ENCODE data around the gene BSN.

The BSN gene

DNA sequence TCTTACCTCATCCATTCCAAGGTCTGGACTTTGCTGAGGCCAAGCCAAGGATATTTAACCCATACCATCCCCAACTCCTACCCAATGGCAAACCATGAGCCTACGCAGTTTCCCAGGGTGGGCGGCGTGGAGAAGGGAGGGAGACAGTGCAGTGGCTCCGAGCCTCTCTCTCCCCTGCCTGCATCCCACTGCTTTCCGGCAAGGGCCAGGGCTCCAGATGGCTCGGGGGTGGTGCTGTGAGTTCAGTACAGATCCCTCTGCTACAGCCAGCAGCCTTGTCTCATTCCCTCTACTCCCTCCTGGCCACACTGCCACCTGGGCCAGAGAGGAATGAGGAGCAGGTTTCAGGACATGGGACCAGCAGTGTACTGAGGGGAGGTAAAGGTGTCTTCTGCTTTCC is 75.6 kb downstream of the BSN start:
- peaks cover 15% of the 10 kb centered on the region for H3K9me3 Mint-ChIP-seq
- TF ChIP-seq, protein P1, sequence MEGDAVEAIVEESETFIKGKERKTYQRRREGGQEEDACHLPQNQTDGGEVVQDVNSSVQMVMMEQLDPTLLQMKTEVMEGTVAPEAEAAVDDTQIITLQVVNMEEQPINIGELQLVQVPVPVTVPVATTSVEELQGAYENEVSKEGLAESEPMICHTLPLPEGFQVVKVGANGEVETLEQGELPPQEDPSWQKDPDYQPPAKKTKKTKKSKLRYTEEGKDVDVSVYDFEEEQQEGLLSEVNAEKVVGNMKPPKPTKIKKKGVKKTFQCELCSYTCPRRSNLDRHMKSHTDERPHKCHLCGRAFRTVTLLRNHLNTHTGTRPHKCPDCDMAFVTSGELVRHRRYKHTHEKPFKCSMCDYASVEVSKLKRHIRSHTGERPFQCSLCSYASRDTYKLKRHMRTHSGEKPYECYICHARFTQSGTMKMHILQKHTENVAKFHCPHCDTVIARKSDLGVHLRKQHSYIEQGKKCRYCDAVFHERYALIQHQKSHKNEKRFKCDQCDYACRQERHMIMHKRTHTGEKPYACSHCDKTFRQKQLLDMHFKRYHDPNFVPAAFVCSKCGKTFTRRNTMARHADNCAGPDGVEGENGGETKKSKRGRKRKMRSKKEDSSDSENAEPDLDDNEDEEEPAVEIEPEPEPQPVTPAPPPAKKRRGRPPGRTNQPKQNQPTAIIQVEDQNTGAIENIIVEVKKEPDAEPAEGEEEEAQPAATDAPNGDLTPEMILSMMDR (IDR thresholded peaks at IDR 0.05; ENCODE audit: unreplicated experiment in 3 of 3) = no peak
- H3K27ac Mint-ChIP-seq = no peak overlapping the region
- no peak overlapping the region for H3K4me3 Mint-ChIP-seq
- no peaks in the 10 kb centered on the region for H3K36me3 Mint-ChIP-seq (ENCODE audit: low read depth)
- peaks cover 6% of the 10 kb centered on the region for H3K27me3 Mint-ChIP-seq (ENCODE audit: low read depth)
- no peaks in the 10 kb centered on the region for H3K4me1 Mint-ChIP-seq

DNA sequence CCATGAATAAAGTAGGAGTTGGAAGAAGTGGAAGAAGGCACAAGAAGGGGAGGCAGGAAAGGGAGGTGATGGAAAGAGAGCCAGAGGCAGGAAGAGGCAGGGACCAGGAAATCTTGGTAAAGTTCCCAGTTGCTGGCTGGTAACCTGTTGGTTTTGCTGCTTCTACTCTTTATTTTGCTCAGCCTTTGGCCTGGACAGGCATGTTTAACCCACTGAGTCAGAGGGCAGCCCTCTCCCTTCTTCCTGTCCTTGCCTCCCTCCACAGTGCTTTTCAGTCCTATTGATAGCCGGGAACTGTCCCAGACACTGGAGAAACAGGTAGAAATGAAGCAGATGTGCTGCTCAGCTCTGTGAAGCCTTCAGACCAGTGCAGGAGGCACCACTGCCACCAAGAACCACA is 76.5 kb downstream of the BSN start:
- TF ChIP-seq, protein P1 (IDR thresholded peaks at IDR 0.05; ENCODE audit: unreplicated experiment in 3 of 3) = no peak
- H3K9me3 Mint-ChIP-seq = peaks cover 15% of the 10 kb centered on the region
- no peak overlapping the region for H3K4me3 Mint-ChIP-seq
- no peaks in the 10 kb centered on the region for H3K4me1 Mint-ChIP-seq
- H3K36me3 Mint-ChIP-seq (ENCODE audit: low read depth) = no peaks in the 10 kb centered on the region
- H3K27me3 Mint-ChIP-seq (ENCODE audit: low read depth) = peaks cover 6% of the 10 kb centered on the region
- no peak overlapping the region for H3K27ac Mint-ChIP-seq

DNA sequence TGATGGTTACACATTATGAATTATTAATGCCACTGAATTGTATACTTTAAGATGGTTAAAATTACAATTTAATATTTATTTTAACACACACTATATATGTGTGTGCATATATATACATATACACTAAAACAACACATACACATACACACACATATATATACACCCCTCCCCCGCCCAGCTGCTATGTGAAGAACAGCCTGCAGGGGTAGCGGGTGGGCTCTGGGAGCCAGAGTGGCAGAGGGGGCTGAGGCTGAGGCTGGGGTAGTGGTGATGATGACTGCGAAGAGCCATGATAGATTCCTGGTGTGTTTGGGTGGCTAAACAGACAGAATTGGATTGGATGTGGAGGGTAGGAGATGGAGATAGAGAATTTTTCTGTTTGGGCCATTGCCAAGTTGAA is 80.5 kb downstream of the BSN start:
- no peaks in the 10 kb centered on the region for H3K36me3 Mint-ChIP-seq (ENCODE audit: low read depth)

DNA sequence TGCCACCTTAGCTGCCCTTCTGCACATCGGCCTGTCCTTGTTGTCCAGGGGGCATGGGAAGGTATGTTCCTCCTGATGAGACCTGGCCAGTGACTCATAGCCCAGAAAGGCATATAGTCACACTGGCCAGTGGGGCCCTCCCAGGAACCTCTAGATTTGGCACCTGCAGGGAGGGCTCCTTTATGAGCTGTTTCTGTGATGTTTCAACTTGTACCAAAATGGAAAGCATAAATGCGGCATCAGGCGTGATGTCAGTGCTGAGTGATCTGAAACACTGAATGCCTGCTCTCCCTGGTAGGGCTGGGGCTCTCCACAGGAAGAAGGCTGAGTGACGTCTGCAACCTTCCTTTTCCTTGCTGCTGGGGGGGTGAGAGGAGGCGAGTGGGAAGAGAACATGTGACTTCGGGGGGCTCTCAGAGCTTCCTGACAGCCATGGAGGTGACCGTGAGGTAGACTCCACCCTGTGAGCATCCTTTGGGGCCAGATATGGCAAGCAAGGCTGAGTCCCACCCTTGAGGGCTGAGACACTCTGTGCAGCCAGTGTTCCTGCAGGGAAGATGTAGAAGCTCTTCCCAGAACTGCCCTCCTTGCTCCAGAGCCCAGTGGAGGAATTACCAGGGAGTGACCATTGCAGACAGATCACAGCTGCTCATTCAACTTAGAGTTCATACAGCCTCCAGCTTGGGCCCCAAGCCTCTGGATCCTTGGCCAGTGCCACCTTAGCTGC is 82.8 kb downstream of the BSN start:
- H3K27me3 Mint-ChIP-seq (ENCODE audit: low read depth) = peaks cover 4% of the 10 kb centered on the region
- no peaks in the 10 kb centered on the region for H3K4me1 Mint-ChIP-seq
- H3K27ac Mint-ChIP-seq = no peak overlapping the region
- H3K36me3 Mint-ChIP-seq (ENCODE audit: low read depth) = no peaks in the 10 kb centered on the region
- TF ChIP-seq, protein P1 (IDR thresholded peaks at IDR 0.05; ENCODE audit: unreplicated experiment in 3 of 3) = no peak
- H3K4me3 Mint-ChIP-seq = no peak overlapping the region
- peaks cover under 1% of the 10 kb centered on the region for H3K9me3 Mint-ChIP-seq

More for the DNA sequence above, 80.5 kb downstream of the BSN start:
- no peak overlapping the region for H3K4me3 Mint-ChIP-seq
- TF ChIP-seq, protein P1 (IDR thresholded peaks at IDR 0.05; ENCODE audit: unreplicated experiment in 3 of 3) = no peak
- no peaks in the 10 kb centered on the region for H3K4me1 Mint-ChIP-seq
- peaks cover 10% of the 10 kb centered on the region for H3K27me3 Mint-ChIP-seq (ENCODE audit: low read depth)
- peaks cover 15% of the 10 kb centered on the region for H3K9me3 Mint-ChIP-seq
- no peak overlapping the region for H3K27ac Mint-ChIP-seq

DNA sequence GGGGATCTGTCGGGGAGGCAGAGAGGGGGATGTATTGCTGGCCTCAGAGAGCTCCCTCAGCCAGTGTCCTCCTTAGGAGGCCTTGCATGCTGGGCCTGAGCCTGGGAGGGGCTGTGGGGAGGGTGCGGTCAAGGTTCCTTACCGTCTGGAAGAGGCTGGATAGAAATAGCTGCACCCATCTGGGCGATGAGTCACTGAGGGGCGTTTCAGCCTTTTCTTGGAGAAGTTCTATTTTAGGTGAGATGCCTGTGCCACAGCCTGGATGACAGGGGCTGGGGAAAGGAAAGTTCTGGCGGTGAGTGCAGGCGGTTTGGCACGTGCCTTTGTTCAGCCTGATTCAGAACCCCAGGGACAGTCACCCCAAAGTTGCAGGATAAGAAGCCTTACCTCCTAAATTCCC is 84.2 kb downstream of the BSN start:
- TF ChIP-seq, protein P1 (IDR thresholded peaks at IDR 0.05; ENCODE audit: unreplicated experiment in 3 of 3) = no peak
- H3K9me3 Mint-ChIP-seq = no peaks in the 10 kb centered on the region
- H3K36me3 Mint-ChIP-seq (ENCODE audit: low read depth) = no peaks in the 10 kb centered on the region
- H3K4me3 Mint-ChIP-seq = no peak overlapping the region
- no peaks in the 10 kb centered on the region for H3K4me1 Mint-ChIP-seq
- no peak overlapping the region for H3K27ac Mint-ChIP-seq
- H3K27me3 Mint-ChIP-seq (ENCODE audit: low read depth) = peaks cover 4% of the 10 kb centered on the region

DNA sequence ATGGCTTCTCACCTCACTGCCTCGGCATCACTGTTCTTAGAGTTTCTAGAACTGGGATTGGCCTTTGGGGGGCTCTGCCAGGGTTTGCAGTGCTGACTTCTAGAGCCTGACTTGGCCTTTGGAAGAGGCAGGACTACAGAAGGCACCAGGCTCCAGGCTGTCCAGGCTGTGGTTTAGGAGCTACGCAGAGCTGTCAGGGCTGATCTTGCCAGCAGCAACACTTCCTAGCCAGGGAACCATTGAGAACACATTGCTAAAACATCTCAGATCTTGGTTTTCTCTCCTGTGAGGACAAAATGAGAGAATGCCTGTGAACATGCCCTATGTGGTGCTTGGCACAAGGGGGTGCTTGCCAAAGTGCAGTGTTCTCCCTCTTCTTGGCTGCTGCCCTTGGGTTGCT is 85.3 kb downstream of the BSN start:
- Mint-ChIP-seq H3K36me3 (ENCODE audit: low read depth) (no peaks in the 10 kb centered on the region), H3K4me3 (no peak overlapping the region), H3K27me3 (ENCODE audit: low read depth) (peaks cover 4% of the 10 kb centered on the region), H3K27ac (no peak overlapping the region), H3K4me1 (no peaks in the 10 kb centered on the region), H3K9me3 (no peaks in the 10 kb centered on the region)
- TF ChIP-seq, protein P1 (IDR thresholded peaks at IDR 0.05; ENCODE audit: unreplicated experiment in 3 of 3) = no peak

All from nephron (organoid).